Neuronal stem cell (in vitro differentiated cells): ENCODE data around the gene KCNIP2.

Experiments
- DNase-seq: peaks from one replicate; pipeline ENCODE4 v3.0.0-alpha.2; 2013; ENCODE audit warnings: low spot score
- H2AFZ ChIP-seq: one replicate; pipeline ENCODE4 v1.6.1; 2013; ENCODE audit warnings: mild to moderate bottlenecking, low read length, inconsistent platforms
- H2AK5ac ChIP-seq: 2 replicates; pipeline ENCODE4 v1.6.1; 2013; ENCODE audit warnings: low read depth, mild to moderate bottlenecking, inconsistent platforms, low read length, moderate library complexity, mixed read lengths
- H2BK120ac ChIP-seq: 2 replicates; pipeline ENCODE4 v1.6.1; 2013; ENCODE audit warnings: low read depth, mild to moderate bottlenecking, inconsistent platforms, low read length, moderate library complexity, mixed read lengths
- H2BK12ac ChIP-seq: one replicate; pipeline ENCODE4 v1.6.1; 2013; ENCODE audit warnings: low read length, inconsistent platforms
- H2BK15ac ChIP-seq: 2 replicates; pipeline ENCODE4 v1.6.1; 2013; ENCODE audit warnings: mild to moderate bottlenecking, low read length, inconsistent platforms, mixed read lengths
- H2BK5ac ChIP-seq: one replicate; pipeline ENCODE4 v1.6.1; 2013; ENCODE audit warnings: inconsistent platforms, mild to moderate bottlenecking, low read length, moderate library complexity
- H3K14ac ChIP-seq: one replicate; pipeline ENCODE4 v1.6.1; 2013; ENCODE audit warnings: low read length, inconsistent platforms
- H3K18ac ChIP-seq: 2 replicates; pipeline ENCODE4 v1.6.1; 2013; ENCODE audit warnings: low read length, inconsistent platforms
- H3K23ac ChIP-seq: 2 replicates; pipeline ENCODE4 v1.6.1; 2013; ENCODE audit warnings: low read depth, mild to moderate bottlenecking, mixed read lengths, low read length, inconsistent platforms; ENCODE audit not compliant: poor library complexity
- H3K27ac ChIP-seq: replicated peaks from 3 replicates; pipeline ENCODE4 v1.5.1; 2013; ENCODE audit warnings: low read length, inconsistent platforms
- H3K27me3 ChIP-seq, 3 experiments: 2 replicates each; pipeline ENCODE4 v1.6.1; 2013; ENCODE audit warnings: low read length in 3 of 3, mild to moderate bottlenecking in 2 of 3, inconsistent platforms in 1 of 3, low read depth in 1 of 3, mixed read lengths in 1 of 3, moderate library complexity in 1 of 3; ENCODE audit not compliant: control insufficient read depth in 3 of 3, insufficient read depth in 3 of 3
- H3K36me3 ChIP-seq, 2 donors: replicated peaks in 1 of 2; 2 replicates each; pipeline ENCODE4 v1.6.1; 2013; ENCODE audit warnings: low read length in 2 of 2; ENCODE audit not compliant: control insufficient read depth in 2 of 2, insufficient read depth in 2 of 2
- H3K4ac ChIP-seq: 2 replicates; pipeline ENCODE4 v1.6.1; 2013; ENCODE audit warnings: inconsistent platforms, mild to moderate bottlenecking, low read length, moderate library complexity
- H3K4me1 ChIP-seq, 2 donors: 1 replicate in 1 of 2; 2 replicates in 1 of 2; pipeline ENCODE4 v1.6.1; 2013; ENCODE audit warnings: low read length in 2 of 2, low read depth in 1 of 2; ENCODE audit not compliant: control insufficient read depth in 2 of 2, insufficient read depth in 1 of 2
- H3K4me2 ChIP-seq: one replicate; pipeline ENCODE4 v1.6.1; 2013; ENCODE audit warnings: mild to moderate bottlenecking, low read length, inconsistent platforms; ENCODE audit not compliant: insufficient read depth, poor library complexity, severe bottlenecking
- H3K4me3 ChIP-seq, 2 donors: 2 replicates each; pipeline ENCODE4 v1.5.1; 2013; ENCODE audit warnings: low read length in 2 of 2, mild to moderate bottlenecking in 2 of 2, inconsistent platforms in 1 of 2, moderate library complexity in 1 of 2
- H3K79me1 ChIP-seq: one replicate; pipeline ENCODE4 v1.6.1; 2013; ENCODE audit warnings: low read depth, mild to moderate bottlenecking, inconsistent platforms, low read length, moderate library complexity
- H3K9ac ChIP-seq: one replicate; pipeline ENCODE4 v1.6.1; 2013; ENCODE audit warnings: mild to moderate bottlenecking, low read depth, low read length, inconsistent platforms; ENCODE audit not compliant: poor library complexity
- H3K9me3 ChIP-seq, 2 donors: replicated peaks in 1 of 2; 2 replicates each; pipeline versions ENCODE3 to v1.6.1; 2013; ENCODE audit warnings: low read length in 2 of 2, mild to moderate bottlenecking in 2 of 2, inconsistent platforms in 1 of 2, low read depth in 1 of 2, mixed read lengths in 1 of 2, moderate library complexity in 1 of 2; ENCODE audit not compliant: control insufficient read depth in 2 of 2, insufficient read depth in 1 of 2
- H4K8ac ChIP-seq: one replicate; pipeline ENCODE4 v1.6.1; 2013; ENCODE audit warnings: low read depth, mild to moderate bottlenecking, inconsistent platforms, low read length, moderate library complexity
- H4K91ac ChIP-seq: one replicate; pipeline ENCODE4 v1.6.1; 2013; ENCODE audit warnings: low read length, low read depth, mild to moderate bottlenecking, inconsistent platforms; ENCODE audit not compliant: poor library complexity
- WGBS, 2 donors: extraction: QIAGEN DNeasy Blood & Tissue Kit; methylation state at CpG; one replicate each; pipeline ENCODE4 v1.1.7; 2013; ENCODE audit warnings: missing lambda C conversion rate in 2 of 2, mixed read lengths in 1 of 2; ENCODE audit not compliant: insufficient read length in 2 of 2, insufficient replicate concordance in 1 of 2; ENCODE audit errors: extremely low coverage in 2 of 2; 5-methylcytosine and 5-hydroxymethylcytosine counted together

Gene KCNIP2

DNA sequence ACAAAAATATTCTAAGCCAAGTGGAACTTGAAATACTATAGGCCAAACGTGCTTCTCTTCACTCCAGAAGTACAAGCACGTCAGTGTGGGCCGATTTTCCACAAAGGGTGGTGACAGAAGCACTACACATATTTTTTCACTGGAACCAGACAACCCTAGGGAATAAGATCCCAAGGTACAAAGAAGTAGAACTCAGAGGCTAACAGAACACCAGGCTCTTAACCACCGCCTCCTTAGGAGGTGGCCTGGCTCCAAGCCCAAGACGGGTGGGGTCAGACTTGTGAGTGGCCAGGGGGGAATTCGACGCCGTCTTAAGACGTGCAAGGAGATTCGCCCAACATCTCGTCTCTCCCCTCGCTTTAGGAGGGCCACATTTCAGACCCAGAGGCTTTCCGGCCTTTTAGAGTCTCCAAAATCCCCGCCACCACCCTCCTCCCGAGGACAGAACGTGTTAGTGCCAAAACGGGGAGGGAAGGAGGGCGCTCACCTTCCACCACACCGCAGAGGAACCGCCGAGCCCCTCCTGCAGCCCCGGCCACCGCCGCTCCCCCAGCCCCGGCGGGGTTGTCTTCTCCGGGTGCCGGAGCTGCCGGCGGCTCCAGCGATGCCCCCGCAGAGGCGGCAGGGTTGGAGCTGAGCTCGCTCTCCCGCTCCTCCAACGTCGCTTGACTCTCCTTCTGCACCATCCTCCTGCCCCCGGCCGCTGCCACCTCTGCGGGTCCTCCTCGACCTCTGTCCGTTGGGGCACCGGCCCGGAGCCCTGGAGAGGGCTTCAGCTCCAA is 26.1 kb downstream of the KCNIP2 start:
- Histone ChIP-seq H3K4ac (no peak overlapping the region), H2BK12ac (no peak overlapping the region), H3K9me3 (no peaks in the 10 kb centered on the region), H2BK5ac (peak overlapping the region; percentile 94), H2AK5ac (peak overlapping the region; percentile 89), H3K9ac (peak overlapping the region; percentile 95), H3K4me1 (peaks cover 2 to 10% of the 10 kb centered on the region in 2 donors), H3K4me3 (peak overlapping the region; percentile 86 to 99), H2BK15ac (no peak overlapping the region), H3K27ac (peak overlapping the region; percentile 96), H2BK120ac (no peak overlapping the region), H2AFZ (peak overlapping the region; percentile 74), H3K36me3 (peaks cover 2 to 26% of the 10 kb centered on the region in 2 donors), H3K23ac (peak overlapping the region; percentile 50), H3K14ac (no peak overlapping the region), H3K4me2 (peak overlapping the region; percentile 51), H4K91ac (no peak overlapping the region), H3K27me3 (no peaks in the 10 kb centered on the region), H4K8ac (no peak overlapping the region), H3K18ac (peak overlapping the region; percentile 93), H3K79me1 (no peaks in the 10 kb centered on the region)
- WGBS, 2 donors, result no CpG with 5 or more reads among the region's 44 CpGs
- DNase-seq, result no peak

DNA sequence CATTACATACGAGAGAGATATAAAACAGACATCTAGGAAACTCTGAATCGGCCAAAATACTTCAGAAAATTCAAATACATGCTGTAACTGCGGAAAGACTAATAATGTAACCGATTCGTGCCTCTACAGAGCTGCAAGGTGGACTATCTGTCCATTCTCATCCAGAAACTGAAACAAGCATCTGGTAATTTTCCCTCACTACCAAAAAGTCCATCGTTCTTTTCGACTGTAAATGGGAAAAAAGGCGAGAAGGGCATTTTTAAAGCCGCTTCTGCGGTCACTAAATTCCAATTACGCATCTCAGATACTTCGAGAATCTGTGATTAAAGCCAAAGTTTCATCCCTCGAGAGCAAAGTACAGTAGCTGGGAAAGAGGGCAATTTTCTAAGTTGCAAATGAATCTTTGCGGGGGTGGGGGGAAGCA is 26.7 kb downstream of the KCNIP2 start:
- Histone ChIP-seq H3K36me3 (peaks cover 2 to 32% of the 10 kb centered on the region in 2 donors), H2BK12ac (no peak overlapping the region), H3K4me2 (peak overlapping the region; percentile 51), H3K79me1 (no peaks in the 10 kb centered on the region), H2BK120ac (no peak overlapping the region), H3K14ac (no peak overlapping the region), H2BK5ac (no peak overlapping the region), H3K27ac (no peak overlapping the region), H3K23ac (no peak overlapping the region), H3K27me3 (no peaks in the 10 kb centered on the region), H3K9ac (no peak overlapping the region), H4K8ac (no peak overlapping the region), H2BK15ac (no peak overlapping the region), H2AFZ (no peak overlapping the region), H3K4me1 (peaks cover 2 to 10% of the 10 kb centered on the region in 2 donors), H3K4ac (no peak overlapping the region), H2AK5ac (no peak overlapping the region), H3K9me3 (no peaks in the 10 kb centered on the region), H4K91ac (no peak overlapping the region), H3K18ac (no peak overlapping the region), H3K4me3 (peak overlapping the region; percentile 86 to 99)
- WGBS, 2 donors, result no CpG with 5 or more reads among the region's 14 CpGs
- DNase-seq, result no peak

DNA sequence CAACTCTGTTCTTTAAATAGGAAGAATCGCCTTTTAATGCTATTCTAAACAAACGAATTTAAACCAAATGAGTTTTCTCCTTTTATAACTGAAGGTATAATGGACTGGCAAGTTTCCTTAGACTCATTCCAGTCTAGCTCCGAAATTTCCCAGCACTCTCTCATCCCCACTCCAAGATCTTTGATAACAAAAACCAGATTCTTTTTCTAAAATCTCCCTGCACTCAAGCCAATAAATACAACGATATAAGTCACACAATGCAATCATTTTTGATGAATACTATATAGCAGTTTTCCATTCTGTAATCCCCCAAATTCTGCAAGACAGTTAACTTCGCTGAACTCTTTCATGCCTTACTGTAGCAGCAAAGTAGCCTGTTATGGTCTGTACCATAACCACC is 27.2 kb downstream of the KCNIP2 start:
- Histone ChIP-seq H3K4me3 (peak overlapping the region; percentile 84 to 86), H3K27me3 (no peaks in the 10 kb centered on the region), H2BK15ac (no peak overlapping the region), H3K18ac (no peak overlapping the region), H3K27ac (no peak overlapping the region), H2BK120ac (no peak overlapping the region), H2AK5ac (no peak overlapping the region), H3K4ac (no peak overlapping the region), H2BK12ac (no peak overlapping the region), H3K36me3 (peaks cover 3 to 37% of the 10 kb centered on the region in 2 donors), H3K14ac (no peak overlapping the region), H3K9me3 (no peaks in the 10 kb centered on the region), H3K23ac (no peak overlapping the region), H3K79me1 (no peaks in the 10 kb centered on the region), H4K8ac (no peak overlapping the region), H2AFZ (no peak overlapping the region), H3K9ac (no peak overlapping the region), H2BK5ac (no peak overlapping the region), H4K91ac (no peak overlapping the region), H3K4me2 (peak overlapping the region; percentile 55), H3K4me1 (peaks cover 2 to 10% of the 10 kb centered on the region in 2 donors)
- WGBS, 2 donors, result no CpG with 5 or more reads among the region's 5 CpGs
- no peak for DNase-seq

DNA sequence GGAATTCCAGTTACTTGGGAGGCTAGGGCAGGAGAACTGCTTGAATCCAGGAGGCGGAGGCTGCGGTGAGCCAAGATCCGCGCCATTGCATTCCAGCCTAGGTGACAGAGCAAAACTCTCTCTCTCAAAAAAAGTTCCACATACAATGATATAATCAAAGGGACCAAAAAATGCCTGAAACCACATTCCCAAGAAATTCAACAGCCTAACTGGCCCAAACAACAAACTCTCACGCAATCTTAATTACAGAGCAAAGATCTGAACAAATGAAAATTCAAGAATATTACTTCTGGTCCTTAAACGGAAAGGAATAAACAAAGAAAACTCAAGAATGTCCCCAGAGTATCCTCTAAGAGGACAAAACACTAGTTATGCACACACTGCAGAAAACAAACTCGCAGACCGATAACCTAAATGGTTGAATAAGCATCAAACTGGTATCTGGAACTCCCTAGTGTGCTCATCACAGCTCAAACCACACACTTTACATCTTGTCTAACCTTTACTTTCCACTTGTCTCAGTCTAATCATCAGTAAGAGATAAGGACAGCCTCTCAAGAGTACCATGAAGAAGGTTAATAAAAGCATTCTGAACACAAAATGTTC is 29.0 kb downstream of the KCNIP2 start:
- Histone ChIP-seq H3K36me3 (peaks cover 11 to 55% of the 10 kb centered on the region in 2 donors), H3K14ac (no peak overlapping the region), H3K27ac (no peak overlapping the region), H3K18ac (no peak overlapping the region), H3K23ac (no peak overlapping the region), H4K91ac (no peak overlapping the region), H3K27me3 (no peaks in the 10 kb centered on the region), H2BK5ac (no peak overlapping the region), H3K4ac (no peak overlapping the region), H2AK5ac (no peak overlapping the region), H2BK15ac (no peak overlapping the region), H4K8ac (no peak overlapping the region), H3K9me3 (no peaks in the 10 kb centered on the region), H2AFZ (no peak overlapping the region), H2BK120ac (no peak overlapping the region), H2BK12ac (no peak overlapping the region), H3K4me3 (peak overlapping the region in 1 of 2 donors; percentile 86), H3K4me1 (peaks cover 2 to 10% of the 10 kb centered on the region in 2 donors), H3K9ac (no peak overlapping the region), H3K4me2 (no peak overlapping the region), H3K79me1 (peaks cover 5% of the 10 kb centered on the region)
- WGBS, 2 donors, result no CpG with 5 or more reads among the region's 8 CpGs
- no peak for DNase-seq
